Calu3 (cell line): ENCODE measurements around the gene GCNA. TPM values are rescaled to one million over a fixed set of nuclear protein-coding genes. Genes with fewer than 3 reads are reported as not detected.

ENCODE experiments used
- BruUV-seq: library from RNA; stranded (reverse); fragments of 400-500 nt; replicated peaks from 2 replicates; lab custom pipeline; 2021; lab: Mats Ljungman, UMichigan
- CTCF ChIA-PET: fragments of 300-600 bp; sonication (Branson Sonifier 250); formaldehyde crosslinking; loops from one replicate; lab custom pipeline; 2022; ENCODE audit warnings: antibody characterized with exemption; lab: Charles Lee
- DNase-seq: peaks from one replicate; pipeline ENCODE4 v3.0.0; 2022
- H3K27ac Mint-ChIP-seq: one replicate; pipeline ENCODE4 v1.8.0; 2022; ENCODE audit warnings: mixed read lengths; ENCODE audit not compliant: unreplicated experiment
- H3K27me3 Mint-ChIP-seq: one replicate; pipeline ENCODE4 v1.8.0; 2022; ENCODE audit warnings: mixed read lengths; ENCODE audit not compliant: unreplicated experiment
- H3K36me3 Mint-ChIP-seq: one replicate; pipeline ENCODE4 v1.8.0; 2022; ENCODE audit warnings: mild to moderate bottlenecking, moderate library complexity, mixed read lengths; ENCODE audit not compliant: insufficient read depth, unreplicated experiment
- H3K4me1 Mint-ChIP-seq: one replicate; pipeline ENCODE4 v1.8.0; 2022; ENCODE audit warnings: mild to moderate bottlenecking, low read depth, mixed read lengths; ENCODE audit not compliant: unreplicated experiment
- H3K4me3 Mint-ChIP-seq: one replicate; pipeline ENCODE4 v1.8.0; 2022; ENCODE audit warnings: mild to moderate bottlenecking, low read depth, moderate library complexity, mixed read lengths; ENCODE audit not compliant: unreplicated experiment
- H3K9me3 Mint-ChIP-seq: one replicate; pipeline ENCODE4 v1.8.0; 2022; ENCODE audit warnings: low read depth, mixed read lengths; ENCODE audit not compliant: unreplicated experiment
- intact Hi-C: fragments of 100-400 bp; cut with micrococcal nuclease; formaldehyde crosslinking; loops from one replicate; pipeline ENCODE4 v1.10.0; 2022; ENCODE audit not compliant: unreplicated experiment
- total RNA-seq: library from RNA; stranded (reverse); gene quantifications from 2 replicates; pipeline ENCODE4 v1.2.3, GENCODE V29; 2022
- TF ChIP-seq, protein P1 (sequence below): fragments of 200-600 bp; IDR thresholded peaks from one replicate; pipeline ENCODE4 v1.8.0; 2022; ENCODE audit warnings: antibody characterized with exemption; ENCODE audit not compliant: unreplicated experiment

The GCNA gene
- total RNA-seq, 1 experiment from 2014 or later = 8.1 TPM

DNA sequence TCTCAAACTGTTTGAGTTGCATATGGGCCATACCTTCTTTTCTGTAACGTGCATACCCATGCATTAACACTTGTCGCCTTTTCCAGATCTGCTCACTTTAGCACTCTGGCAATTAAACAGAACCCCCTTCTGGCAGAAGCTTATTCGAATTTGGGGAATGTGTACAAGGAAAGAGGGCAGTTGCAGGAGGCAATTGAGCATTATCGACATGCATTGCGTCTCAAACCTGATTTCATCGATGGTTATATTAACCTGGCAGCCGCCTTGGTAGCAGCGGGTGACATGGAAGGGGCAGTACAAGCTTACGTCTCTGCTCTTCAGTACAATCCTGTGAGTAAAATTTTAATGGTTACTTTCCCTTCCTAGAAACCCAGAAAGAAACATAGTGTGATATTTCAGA lies 40.5 kb upstream of the GCNA start:
- CTCF ChIA-PET = no interaction called here
- H3K4me1 Mint-ChIP-seq = peaks cover 30% of the 10 kb centered on the region
- peak overlapping the region; percentile 30 for H3K4me3 Mint-ChIP-seq
- TF ChIP-seq, protein P1, sequence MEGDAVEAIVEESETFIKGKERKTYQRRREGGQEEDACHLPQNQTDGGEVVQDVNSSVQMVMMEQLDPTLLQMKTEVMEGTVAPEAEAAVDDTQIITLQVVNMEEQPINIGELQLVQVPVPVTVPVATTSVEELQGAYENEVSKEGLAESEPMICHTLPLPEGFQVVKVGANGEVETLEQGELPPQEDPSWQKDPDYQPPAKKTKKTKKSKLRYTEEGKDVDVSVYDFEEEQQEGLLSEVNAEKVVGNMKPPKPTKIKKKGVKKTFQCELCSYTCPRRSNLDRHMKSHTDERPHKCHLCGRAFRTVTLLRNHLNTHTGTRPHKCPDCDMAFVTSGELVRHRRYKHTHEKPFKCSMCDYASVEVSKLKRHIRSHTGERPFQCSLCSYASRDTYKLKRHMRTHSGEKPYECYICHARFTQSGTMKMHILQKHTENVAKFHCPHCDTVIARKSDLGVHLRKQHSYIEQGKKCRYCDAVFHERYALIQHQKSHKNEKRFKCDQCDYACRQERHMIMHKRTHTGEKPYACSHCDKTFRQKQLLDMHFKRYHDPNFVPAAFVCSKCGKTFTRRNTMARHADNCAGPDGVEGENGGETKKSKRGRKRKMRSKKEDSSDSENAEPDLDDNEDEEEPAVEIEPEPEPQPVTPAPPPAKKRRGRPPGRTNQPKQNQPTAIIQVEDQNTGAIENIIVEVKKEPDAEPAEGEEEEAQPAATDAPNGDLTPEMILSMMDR = no peak
- no peak overlapping the region for H3K27ac Mint-ChIP-seq
- H3K36me3 Mint-ChIP-seq = peaks cover 82% of the 10 kb centered on the region
- intact Hi-C loops = loop anchor here (10.0 kb wide), 1 partner anchor 93 kb away; no protein-coding TSS in a partner anchor
- H3K27me3 Mint-ChIP-seq = no peaks in the 10 kb centered on the region
- DNase-seq = no peak
- no peaks in the 10 kb centered on the region for H3K9me3 Mint-ChIP-seq
- BruUV-seq = no TSS peak

- TF ChIP-seq, protein P1 = no peak
- BruUV-seq = no TSS peak
- CTCF ChIA-PET = no interaction called here
- peak overlapping the region; percentile 89 for H3K27ac Mint-ChIP-seq
- intact Hi-C loops = no loop called here
- H3K4me3 Mint-ChIP-seq = peak overlapping the region; percentile 46
- peaks cover 65% of the 10 kb centered on the region for H3K36me3 Mint-ChIP-seq
- no peaks in the 10 kb centered on the region for H3K9me3 Mint-ChIP-seq
- H3K27me3 Mint-ChIP-seq = no peaks in the 10 kb centered on the region
- no peak for DNase-seq
- peaks cover 41% of the 10 kb centered on the region for H3K4me1 Mint-ChIP-seq
Measured at GRCh38 chrX:71540801-71541200, 37.4 kb upstream of the GCNA start.

- peak overlapping the region; percentile 89 for H3K27ac Mint-ChIP-seq
- no peaks in the 10 kb centered on the region for H3K9me3 Mint-ChIP-seq
- H3K36me3 Mint-ChIP-seq = peaks cover 65% of the 10 kb centered on the region
- TF ChIP-seq, protein P1 = no peak
- CTCF ChIA-PET = no interaction called here
- no peak for DNase-seq
- peak overlapping the region; percentile 46 for H3K4me3 Mint-ChIP-seq
- no TSS peak for BruUV-seq
- H3K27me3 Mint-ChIP-seq = no peaks in the 10 kb centered on the region
- intact Hi-C loops = no loop called here
- H3K4me1 Mint-ChIP-seq = peaks cover 37% of the 10 kb centered on the region
Measured at GRCh38 chrX:71541210-71542022, 36.8 kb upstream of the GCNA start.

DNA sequence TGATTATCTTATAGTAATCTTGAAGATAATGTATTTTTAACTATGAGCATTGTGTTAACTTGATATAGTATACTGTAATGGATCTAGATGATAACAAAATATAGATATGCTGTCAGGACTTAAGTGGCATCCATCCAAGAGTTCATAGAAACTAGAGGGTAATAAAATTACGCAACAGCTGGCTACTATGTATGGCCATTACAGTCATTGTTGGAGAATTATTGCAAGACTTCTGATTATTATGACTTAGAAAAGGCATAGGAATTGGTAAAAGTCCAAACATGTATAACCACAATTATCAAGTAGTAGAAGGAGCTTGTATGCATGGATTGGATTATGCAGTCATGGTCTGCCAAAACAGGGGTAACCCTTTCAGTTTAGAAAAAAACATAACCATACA lies 35.8 kb upstream of the GCNA start:
- H3K36me3 Mint-ChIP-seq = peaks cover 55% of the 10 kb centered on the region
- TF ChIP-seq, protein P1 = no peak
- DNase-seq = no peak
- peaks cover 32% of the 10 kb centered on the region for H3K4me1 Mint-ChIP-seq
- CTCF ChIA-PET = interaction anchor here (1.1 to 3.2 kb wide), 2 partner anchors 8 to 10 kb away, joined by 3 to 13 read pairs; no protein-coding TSS in a partner anchor
- no TSS peak for BruUV-seq
- peak overlapping the region; percentile 89 for H3K27ac Mint-ChIP-seq
- H3K4me3 Mint-ChIP-seq = peak overlapping the region; percentile 46
- intact Hi-C loops = no loop called here
- H3K9me3 Mint-ChIP-seq = no peaks in the 10 kb centered on the region
- H3K27me3 Mint-ChIP-seq = no peaks in the 10 kb centered on the region
